Measurements from ENCODE around the gene RFX7. TPM values are rescaled to one million over a fixed set of nuclear protein-coding genes. Genes with fewer than 3 reads are reported as not detected.
"Not testable (repeated sequence)": the region's sequence is repeated elsewhere in the genome, so short reads cannot be mapped to it uniquely, and the experiment has no call there.

The RFX7 gene
- total RNA-seq, 4 donors from 2014 or later = 7.5 to 10.7 (median 9.9) TPM

DNA sequence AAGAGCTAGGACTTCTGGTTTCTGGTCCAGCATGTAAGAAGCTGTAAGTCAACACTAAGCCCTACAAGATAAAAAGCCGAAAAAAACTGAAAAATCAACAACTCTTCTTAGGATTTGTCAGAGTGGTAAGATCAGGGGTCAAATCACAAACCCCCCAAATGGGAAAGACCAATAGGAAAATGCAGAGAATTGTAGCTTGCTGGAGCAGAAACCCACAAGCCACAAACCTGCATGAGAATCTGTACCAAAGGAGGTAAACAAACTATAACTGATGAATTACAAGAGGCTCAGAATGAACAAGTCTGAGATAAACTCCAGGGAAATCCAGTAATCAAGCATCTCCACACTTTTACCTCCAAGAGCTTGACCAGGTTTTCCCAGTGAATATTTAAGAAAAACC, 36.0 kb downstream of the RFX7 start:
- no peak for DNase-seq
- TF ChIP-seq, protein P1, sequence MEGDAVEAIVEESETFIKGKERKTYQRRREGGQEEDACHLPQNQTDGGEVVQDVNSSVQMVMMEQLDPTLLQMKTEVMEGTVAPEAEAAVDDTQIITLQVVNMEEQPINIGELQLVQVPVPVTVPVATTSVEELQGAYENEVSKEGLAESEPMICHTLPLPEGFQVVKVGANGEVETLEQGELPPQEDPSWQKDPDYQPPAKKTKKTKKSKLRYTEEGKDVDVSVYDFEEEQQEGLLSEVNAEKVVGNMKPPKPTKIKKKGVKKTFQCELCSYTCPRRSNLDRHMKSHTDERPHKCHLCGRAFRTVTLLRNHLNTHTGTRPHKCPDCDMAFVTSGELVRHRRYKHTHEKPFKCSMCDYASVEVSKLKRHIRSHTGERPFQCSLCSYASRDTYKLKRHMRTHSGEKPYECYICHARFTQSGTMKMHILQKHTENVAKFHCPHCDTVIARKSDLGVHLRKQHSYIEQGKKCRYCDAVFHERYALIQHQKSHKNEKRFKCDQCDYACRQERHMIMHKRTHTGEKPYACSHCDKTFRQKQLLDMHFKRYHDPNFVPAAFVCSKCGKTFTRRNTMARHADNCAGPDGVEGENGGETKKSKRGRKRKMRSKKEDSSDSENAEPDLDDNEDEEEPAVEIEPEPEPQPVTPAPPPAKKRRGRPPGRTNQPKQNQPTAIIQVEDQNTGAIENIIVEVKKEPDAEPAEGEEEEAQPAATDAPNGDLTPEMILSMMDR (IDR thresholded peaks at IDR 0.05) = no peak
- TF ChIP-seq POLR2A (IDR thresholded peaks at IDR 0.05) = no peak
- Histone ChIP-seq H3K4me3 (no peak overlapping the region), H3K9me3 (no peaks in the 10 kb centered on the region), H3K36me3 (no peaks in the 10 kb centered on the region), H3K27me3 (no peaks in the 10 kb centered on the region), H3K4me1 (peaks cover 0 to 40% (median 16%) of the 10 kb centered on the region in 3 donors), H3K27ac (no peak overlapping the region)
- intact Hi-C loops (cut with DNase I) = no loop called here
- 33 to 50% methylated on average over 1 of the region's 1 CpG for WGBS, 2 donors

- H3K4me3 ChIP-seq = no peak overlapping the region
- TF ChIP-seq, protein P1 (IDR thresholded peaks at IDR 0.05) = no peak
- no peak for TF ChIP-seq POLR2A (IDR thresholded peaks at IDR 0.05)
- intact Hi-C loops (cut with DNase I) = no loop called here
- no peak overlapping the region for H3K27ac ChIP-seq
- peaks cover 0 to 3% (median 0%) of the 10 kb centered on the region in 3 donors for H3K36me3 ChIP-seq
- no peaks in the 10 kb centered on the region for H3K9me3 ChIP-seq
- H3K27me3 ChIP-seq = no peaks in the 10 kb centered on the region
- peaks cover 0 to 40% (median 16%) of the 10 kb centered on the region in 3 donors for H3K4me1 ChIP-seq
- no peak for DNase-seq
These were observed 36.6 kb downstream of the RFX7 start for GRCh38 chr15:56207092-56207491.

- peaks cover 0 to 3% (median 0%) of the 10 kb centered on the region in 3 donors for H3K36me3 ChIP-seq
- no peak for DNase-seq
- no peaks in the 10 kb centered on the region for H3K9me3 ChIP-seq
- H3K4me1 ChIP-seq = peaks cover 0 to 40% (median 16%) of the 10 kb centered on the region in 3 donors
- H3K27me3 ChIP-seq = no peaks in the 10 kb centered on the region
- no peak for TF ChIP-seq POLR2A (IDR thresholded peaks at IDR 0.05)
- TF ChIP-seq, protein P1 (IDR thresholded peaks at IDR 0.05) = no peak
- no peak overlapping the region for H3K27ac ChIP-seq
- intact Hi-C loops (cut with DNase I) = no loop called here
- H3K4me3 ChIP-seq = no peak overlapping the region
These were observed 38.4 kb downstream of the RFX7 start for GRCh38 chr15:56205061-56205876.

DNA sequence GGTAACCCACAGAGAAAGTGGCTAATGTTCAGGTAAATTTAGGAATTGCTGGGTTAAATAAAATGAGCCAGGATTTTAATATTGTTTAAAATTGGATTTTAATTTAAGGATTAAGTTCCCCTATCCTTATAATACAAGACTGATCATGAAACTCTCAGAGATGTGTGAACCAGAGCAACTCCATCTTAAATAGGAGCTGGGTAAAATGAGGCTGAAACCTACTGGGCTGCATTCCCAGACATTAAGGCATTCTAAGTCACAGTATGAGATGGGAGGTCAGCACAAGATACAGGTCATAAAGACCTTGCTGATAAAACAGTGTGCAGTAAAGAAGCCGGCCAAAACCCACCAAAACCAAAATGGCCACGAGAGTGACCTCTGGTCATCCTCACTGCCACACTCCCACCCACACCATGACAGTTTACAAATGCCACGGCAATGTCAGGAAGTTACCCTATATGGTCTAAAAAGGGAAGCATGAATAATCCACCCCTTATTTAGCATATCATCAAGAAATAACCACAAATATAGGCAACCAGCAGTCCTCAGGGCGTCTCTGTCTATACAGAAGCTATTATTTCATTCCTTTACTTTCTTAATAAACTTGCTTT, 40.3 kb downstream of the RFX7 start:
- H3K4me3 ChIP-seq; intact Hi-C loops (cut with DNase I); DNase-seq; H3K27me3 ChIP-seq; H3K27ac ChIP-seq; H3K36me3 ChIP-seq; H3K9me3 ChIP-seq: not testable (repeated sequence)
- H3K4me1 ChIP-seq = peaks cover 0 to 36% (median 16%) of the 10 kb centered on the region in 3 donors
- WGBS, 2 donors = 82 to 90% methylated on average over 2 to 4 of the region's 4 CpGs

DNA sequence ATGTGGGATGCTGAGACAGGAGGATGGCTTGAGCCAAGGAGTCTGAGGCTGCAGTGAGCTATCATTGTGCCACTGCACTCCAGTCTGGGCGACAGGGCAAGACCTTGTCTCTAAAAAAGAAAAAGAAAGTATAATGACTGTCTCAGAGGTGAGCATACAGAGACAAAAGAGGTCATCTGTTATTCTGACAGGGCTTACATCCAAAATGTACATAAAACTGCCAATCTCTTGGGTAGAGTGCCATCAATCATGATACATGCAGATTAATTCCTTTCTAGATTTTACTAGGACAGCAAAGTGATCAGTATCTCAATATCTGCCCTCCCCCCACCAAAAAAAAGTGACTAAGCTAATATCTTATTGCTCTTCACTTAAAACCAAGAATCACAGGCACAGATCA, 41.0 kb downstream of the RFX7 start:
- intact Hi-C loops (cut with DNase I) = no loop called here
- 89 to 90% methylated on average over 1 of the region's 1 CpG for WGBS, 2 donors
- peaks cover 0 to 3% (median 0%) of the 10 kb centered on the region in 3 donors for H3K36me3 ChIP-seq
- no peaks in the 10 kb centered on the region for H3K9me3 ChIP-seq
- peaks cover 0 to 29% (median 10%) of the 10 kb centered on the region in 3 donors for H3K4me1 ChIP-seq
- no peaks in the 10 kb centered on the region for H3K27me3 ChIP-seq
- no peak overlapping the region for H3K4me3 ChIP-seq
- no peak overlapping the region for H3K27ac ChIP-seq
- no peak for TF ChIP-seq POLR2A (IDR thresholded peaks at IDR 0.05)
- TF ChIP-seq, protein P1 (IDR thresholded peaks at IDR 0.05) = no peak
- DNase-seq = no peak
